Lung (tissue), 12 donors: ENCODE results near the gene CAMK1G. TPM values are rescaled to one million over a fixed set of nuclear protein-coding genes. Genes with fewer than 3 reads are reported as not detected.

Experiments used
- ATAC-seq: fragments of 200-7000 bp; cut with Tn5 transposase; one replicate; pipeline ENCODE4 v1.9.1; 2020; ENCODE audit warnings: moderate number of reproducible peaks; ENCODE audit not compliant: insufficient read depth, low FRiP score
- DNase-seq, 3 donors: peaks; one replicate each; pipeline ENCODE4 v3.0.0-alpha.2; 2013 to 2017
- H3K27ac ChIP-seq, 2 donors: one replicate each; pipeline ENCODE4 v1.5.1; 2013; ENCODE audit warnings: mild to moderate bottlenecking in 2 of 2, moderate library complexity in 2 of 2, control low read depth in 1 of 2, inconsistent platforms in 1 of 2, low read depth in 1 of 2, low read length in 1 of 2
- H3K27me3 ChIP-seq, 3 donors: one replicate each; pipeline ENCODE4 v1.5.1; 2013; ENCODE audit warnings: low read length in 2 of 3; ENCODE audit not compliant: control insufficient read depth in 3 of 3, insufficient read depth in 3 of 3
- H3K36me3 ChIP-seq, 4 donors: one replicate each; pipeline ENCODE4 v1.5.1; 2013; ENCODE audit warnings: low read length in 4 of 4, mild to moderate bottlenecking in 1 of 4, moderate library complexity in 1 of 4; ENCODE audit not compliant: control insufficient read depth in 4 of 4, insufficient read depth in 4 of 4
- H3K4me1 ChIP-seq, 5 donors: one replicate each; pipeline ENCODE4 v1.5.1; 2013; ENCODE audit warnings: low read length in 5 of 5, mild to moderate bottlenecking in 2 of 5, moderate library complexity in 1 of 5; ENCODE audit not compliant: control insufficient read depth in 5 of 5, insufficient read depth in 5 of 5
- H3K4me3 ChIP-seq: one replicate; pipeline ENCODE4 v1.5.1; 2013; ENCODE audit warnings: mild to moderate bottlenecking, control low read depth, moderate library complexity
- H3K9ac ChIP-seq, 2 donors: one replicate each; pipeline ENCODE4 v1.5.1; 2013; ENCODE audit warnings: low read length in 2 of 2, control low read depth in 1 of 2; ENCODE audit not compliant: insufficient read depth in 1 of 2
- H3K9me3 ChIP-seq, 4 donors: one replicate each; pipeline ENCODE4 v1.5.1; 2013; ENCODE audit warnings: low read length in 3 of 4, mild to moderate bottlenecking in 1 of 4, moderate library complexity in 1 of 4; ENCODE audit not compliant: control insufficient read depth in 4 of 4, insufficient read depth in 3 of 4
- CTCF ChIP-seq: IDR thresholded peaks from 2 replicates; pipeline ENCODE4 v1.5.1; 2012; ENCODE audit warnings: mild to moderate bottlenecking; ENCODE audit errors: control extremely low read depth, extremely low read depth
- WGBS, 2 donors: extraction: QIAGEN DNeasy Blood & Tissue Kit; methylation state at CpG; one replicate each; pipeline ENCODE4 v1.1.7; 2013; 5-methylcytosine and 5-hydroxymethylcytosine counted together
- polyA plus RNA-seq, 2 donors: library from polyadenylated mRNA; stranded (reverse); fragments of 200-250 nt; gene quantifications; one replicate each; pipeline ENCODE4 v1.2.1, GENCODE V29; 2013
- total RNA-seq, 2 donors: library from RNA; depleted of rRNA in 1 of 2; stranded (reverse); fragments of >200 nt in 1 of 2; gene quantifications; one replicate each; pipeline ENCODE4 v1.2.1, GENCODE V29; 2014 to 2021
- donor health status: control.
- donor health status: control.
- donor health status: Bipolar disorder and iron deficiency.
- donor health status: healthy.
- donor health status: DM: yes; HTN: yes; CAD: no.

CAMK1G gene
- total and polyA plus RNA-seq, 4 donors = 0.14 to 2.4 (median 0.80) TPM; not detected in 1

- ATAC-seq = no peak
- no peak overlapping the region for H3K4me3 ChIP-seq
- WGBS, 2 donors = 95% methylated on average over 11 of the region's 11 CpGs
- no peak overlapping the region for H3K9ac ChIP-seq
- no peak for TF ChIP-seq CTCF
- no peaks in the 10 kb centered on the region for H3K36me3 ChIP-seq
- H3K9me3 ChIP-seq = no peaks in the 10 kb centered on the region
- no peak for DNase-seq
- peaks cover 0 to 25% (median 6%) of the 10 kb centered on the region in 5 donors for H3K4me1 ChIP-seq
- no peak overlapping the region for H3K27ac ChIP-seq
- H3K27me3 ChIP-seq = no peaks in the 10 kb centered on the region
Measured at GRCh38 chr1:209629621-209630382, 46.3 kb downstream of the CAMK1G start.

- DNase-seq (no peak), ATAC-seq (no peak)
- no peak overlapping the region for H3K4me3 ChIP-seq
- TF ChIP-seq CTCF = no peak
- no peak overlapping the region for H3K9ac ChIP-seq
- no peaks in the 10 kb centered on the region for H3K9me3 ChIP-seq
- WGBS, 2 donors = 68 to 75% methylated on average over 17 of the region's 17 CpGs
- H3K27ac ChIP-seq = no peak overlapping the region
- H3K4me1 ChIP-seq = peaks cover 0 to 23% (median 6%) of the 10 kb centered on the region in 5 donors
- H3K36me3 ChIP-seq = no peaks in the 10 kb centered on the region
- no peaks in the 10 kb centered on the region for H3K27me3 ChIP-seq
Measured at GRCh38 chr1:209630383-209631225, 47.1 kb downstream of the CAMK1G start.

- ATAC-seq = no peak
Measured at GRCh38 chr1:209633335-209633997, 50.0 kb downstream of the CAMK1G start.

More at GRCh38 chr1:209633335-209633997, 50.0 kb downstream of the CAMK1G start:
- 57 to 79% methylated on average over 6 of the region's 6 CpGs for WGBS, 2 donors
- Histone ChIP-seq H3K36me3 (no peaks in the 10 kb centered on the region), H3K9me3 (peaks cover 0 to 1% (median 0%) of the 10 kb centered on the region in 4 donors), H3K27ac (no peak overlapping the region), H3K9ac (no peak overlapping the region), H3K4me3 (no peak overlapping the region), H3K4me1 (peaks cover 0 to 5% (median 1%) of the 10 kb centered on the region in 5 donors), H3K27me3 (no peaks in the 10 kb centered on the region)
- no peak for DNase-seq
- no peak for TF ChIP-seq CTCF
